SK-N-MC (cell line): Measurements from ENCODE around the gene ZFAND3.

Experiments
- EZH2 ChIP-seq: fragments of 200-600 bp; sonication (generic); IDR thresholded peaks from one replicate; pipeline ENCODE4 v1.6.1; 2017; ENCODE audit warnings: antibody characterized with exemption
- FOXP2 ChIP-seq: optimal IDR thresholded peaks from 2 replicates; pipeline ENCODE3; 2011; ENCODE audit warnings: mild to moderate bottlenecking, moderate library complexity; ENCODE audit not compliant: insufficient read depth; ENCODE audit errors: extremely low read length, control extremely low read depth
- POLR2AphosphoS5 ChIP-seq: IDR thresholded peaks from 2 replicates; pipeline ENCODE4 v1.6.1; 2012; ENCODE audit warnings: mild to moderate bottlenecking, low read depth, low read length, borderline replicate concordance

DNA sequence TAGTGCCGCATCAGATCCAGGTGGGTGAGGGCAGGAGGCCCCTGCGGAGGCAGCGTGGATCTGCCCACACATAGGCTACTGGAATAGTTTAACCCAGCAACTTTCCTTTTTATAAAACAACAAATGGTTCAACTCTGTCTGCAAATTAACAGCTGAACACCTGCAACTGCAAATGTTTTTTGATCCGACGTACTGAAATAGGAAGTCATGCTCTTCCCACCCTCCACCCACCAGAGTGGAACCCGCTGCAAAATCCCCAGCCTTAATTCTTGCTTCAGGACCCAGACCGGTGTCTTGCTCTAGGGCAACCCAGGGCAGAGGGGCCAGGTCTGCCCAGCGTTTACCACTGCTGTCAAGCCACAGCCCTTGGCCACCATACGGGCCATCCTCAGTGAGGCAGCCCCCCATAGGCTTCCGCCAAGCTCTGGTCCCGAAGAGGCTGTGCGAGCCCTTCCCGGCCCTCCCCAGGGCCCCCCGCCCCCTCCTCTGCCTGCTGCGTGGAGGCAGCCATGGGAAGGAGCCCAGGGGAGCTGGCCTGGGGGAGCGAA, 334.3 kb downstream of the ZFAND3 start:
- TF ChIP-seq POLR2AphosphoS5, result no peak
- TF ChIP-seq FOXP2, result no peak
- no peak for TF ChIP-seq EZH2
